Smooth muscle cell of the brain vasculature (primary cell): ENCODE data around the gene CLDN6.

Experiments
- DNase-seq: peaks from one replicate; pipeline ENCODE4 v3.0.0-alpha.2; 2012; ENCODE audit warnings: low read depth, low spot score

CLDN6 gene

GRCh38 chr16:2988590-2989099, 29.3 kb downstream of the CLDN6 start:
- no peak for DNase-seq

GRCh38 chr16:2987833-2988232, 30.1 kb downstream of the CLDN6 start:
- no peak for DNase-seq

- DNase-seq, result no peak
Measured at GRCh38 chr16:2987286-2987685, 30.7 kb downstream of the CLDN6 start.

GRCh38 chr16:2986623-2987188, 31.3 kb downstream of the CLDN6 start:
- DNase-seq, result no peak

- DNase-seq, result no peak
Measured at GRCh38 chr16:2985893-2986355, 32.1 kb downstream of the CLDN6 start.

- no peak for DNase-seq
Measured at GRCh38 chr16:2985462-2985861, 32.5 kb downstream of the CLDN6 start.

- peak; percentile 43 for DNase-seq
Measured at GRCh38 chr16:2983706-2984136, 34.3 kb downstream of the CLDN6 start.

- DNase-seq, result no peak
Measured at GRCh38 chr16:2982402-2982801, 35.6 kb downstream of the CLDN6 start.

- no peak for DNase-seq
Measured at GRCh38 chr16:2981899-2982250, 36.1 kb downstream of the CLDN6 start.

- DNase-seq, result no peak
Measured at GRCh38 chr16:2981177-2981898, 36.6 kb downstream of the CLDN6 start.

GRCh38 chr16:2980227-2981176, 37.5 kb downstream of the CLDN6 start, which contains the start of gene PKMYT1:
Gene PKMYT1 (minus strand): TSS chr16:2980446. CDS start chr16:2979657, 789 bp downstream.
- peak; percentile 52 for DNase-seq

GRCh38 chr16:2979669-2980226, 38.2 kb downstream of the CLDN6 start:
- no peak for DNase-seq

GRCh38 chr16:2977440-2977839, 40.5 kb downstream of the CLDN6 start:
- no peak for DNase-seq

GRCh38 chr16:2976673-2977072, 41.3 kb downstream of the CLDN6 start:
- no peak for DNase-seq

- DNase-seq, result no peak
Measured at GRCh38 chr16:2976201-2976600, 41.8 kb downstream of the CLDN6 start.

- no peak for DNase-seq
Measured at GRCh38 chr16:2975161-2975795, 42.7 kb downstream of the CLDN6 start.

- no peak for DNase-seq
Measured at GRCh38 chr16:2974319-2975056, 43.5 kb downstream of the CLDN6 start.

- no peak for DNase-seq
Measured at GRCh38 chr16:2973605-2974318, 44.2 kb downstream of the CLDN6 start.

GRCh38 chr16:2973093-2973492, 44.9 kb downstream of the CLDN6 start:
- DNase-seq, result no peak
